H7 (cell line): ENCODE measurements around the gene MBD1. TPM values are rescaled to one million over a fixed set of nuclear protein-coding genes. Genes with fewer than 3 reads are reported as not detected.
"Not testable (repeated sequence)": the region's sequence is repeated elsewhere in the genome, so short reads cannot be mapped to it uniquely, and the experiment has no call there.

Experiments used
- DNase-seq: peaks from one replicate; pipeline ENCODE4 v3.0.0; 2012
- H3K27me3 ChIP-seq: 2 replicates; pipeline ENCODE4 v1.6.0; 2011; ENCODE audit warnings: mild to moderate bottlenecking, low read length; ENCODE audit not compliant: control insufficient read depth, insufficient read depth
- H3K36me3 ChIP-seq: replicated peaks from 2 replicates; pipeline ENCODE4 v1.5.1; 2011; ENCODE audit warnings: low read length; ENCODE audit not compliant: control insufficient read depth, insufficient read depth
- H3K4me3 ChIP-seq: 2 replicates; pipeline ENCODE4 v1.5.1; 2011; ENCODE audit warnings: low read depth, mild to moderate bottlenecking, control low read depth, low read length, moderate library complexity; ENCODE audit not compliant: insufficient read depth
- total RNA-seq: library from RNA; depleted of rRNA; stranded (reverse); fragments of >200 nt; shearing (Covaris generic); gene quantifications from 2 replicates; pipeline ENCODE4 v1.2.3, GENCODE V29; 2014; rRNA removed

The MBD1 gene
- total RNA-seq, 1 experiment from 2014 or later = 57.6 TPM

GRCh38 chr18:50268022-50268747, 13.1 kb downstream of the MBD1 start:
- H3K36me3 ChIP-seq = peaks cover 16% of the 10 kb centered on the region
- peak; percentile 97 for DNase-seq
- peak overlapping the region; percentile 52 for H3K4me3 ChIP-seq

GRCh38 chr18:50266248-50266704, 15.0 kb downstream of the MBD1 start, which contains the start of gene CFAP53:
CFAP53 (minus strand) TSS chr18:50266495; CDS start chr18:50266404, 91 bp downstream.
- Histone ChIP-seq H3K27me3 (no peaks in the 10 kb centered on the region; the same call in 1 of the 2 replicates), H3K36me3 (peaks cover 4% of the 10 kb centered on the region), H3K4me3 (peak within 1 kb of the TSS; percentile 57)
- peak; percentile 98 for DNase-seq

More at GRCh38 chr18:50268022-50268747, 13.1 kb downstream of the MBD1 start:
- no peaks in the 10 kb centered on the region; the same call in 1 of the 2 replicates for H3K27me3 ChIP-seq

- H3K36me3 ChIP-seq = no peaks in the 10 kb centered on the region
- no peaks in the 10 kb centered on the region; the same call in 1 of the 2 replicates for H3K27me3 ChIP-seq
- H3K4me3 ChIP-seq = no peak overlapping the region
- DNase-seq = no peak
Observed at GRCh38 chr18:50262977-50263376, 18.3 kb downstream of the MBD1 start.

- no peaks in the 10 kb centered on the region for H3K27me3 ChIP-seq
- H3K4me3 ChIP-seq = no peak overlapping the region
- no peaks in the 10 kb centered on the region for H3K36me3 ChIP-seq
- no peak for DNase-seq
Observed at GRCh38 chr18:50250935-50251334, 30.4 kb downstream of the MBD1 start.

- no peak overlapping the region for H3K4me3 ChIP-seq
- no peaks in the 10 kb centered on the region for H3K36me3 ChIP-seq
- no peak for DNase-seq
- no peaks in the 10 kb centered on the region for H3K27me3 ChIP-seq
Observed at GRCh38 chr18:50249576-50249975, 31.7 kb downstream of the MBD1 start.

GRCh38 chr18:50247561-50247960, 33.8 kb downstream of the MBD1 start:
- no peak overlapping the region for H3K4me3 ChIP-seq
- no peaks in the 10 kb centered on the region for H3K36me3 ChIP-seq
- no peak for DNase-seq
- H3K27me3 ChIP-seq = no peaks in the 10 kb centered on the region

- H3K4me3 ChIP-seq, DNase-seq, H3K36me3 ChIP-seq, H3K27me3 ChIP-seq: not testable (repeated sequence)
Observed at GRCh38 chr18:50241768-50242167, 39.6 kb downstream of the MBD1 start.

- no peak overlapping the region for H3K4me3 ChIP-seq
- DNase-seq = no peak
- no peaks in the 10 kb centered on the region for H3K36me3 ChIP-seq
- H3K27me3 ChIP-seq = no peaks in the 10 kb centered on the region
Observed at GRCh38 chr18:50240080-50240563, 41.2 kb downstream of the MBD1 start.

GRCh38 chr18:50232419-50232818, 48.9 kb downstream of the MBD1 start:
- H3K4me3 ChIP-seq = no peak overlapping the region

GRCh38 chr18:50231621-50232020, 49.7 kb downstream of the MBD1 start:
- no peaks in the 10 kb centered on the region for H3K36me3 ChIP-seq
- DNase-seq = no peak
- no peaks in the 10 kb centered on the region for H3K27me3 ChIP-seq
- H3K4me3 ChIP-seq = no peak overlapping the region

More at GRCh38 chr18:50232419-50232818, 48.9 kb downstream of the MBD1 start:
- DNase-seq = no peak
- H3K27me3 ChIP-seq = no peaks in the 10 kb centered on the region
- no peaks in the 10 kb centered on the region for H3K36me3 ChIP-seq

- not testable (repeated sequence) for H3K4me3 ChIP-seq, H3K27me3 ChIP-seq, H3K36me3 ChIP-seq, DNase-seq
Observed at GRCh38 chr18:50220249-50220648, 61.1 kb downstream of the MBD1 start.

Other genes with a start within 250 kb of the MBD1 start
- 2.7 and 3.7 TPM in 2 replicates for gene MYO5B, start 86.4 kb downstream of the MBD1 start, total RNA-seq
- gene CFAP53, start 15.0 kb downstream of the MBD1 start, total RNA-seq = 0.33 TPM in 1 of 2 replicates, not detected in the other
- gene CXXC1, start 6.2 kb upstream of the MBD1 start, total RNA-seq = 55.1 and 59.3 TPM in 2 replicates
- 29.2 and 33.9 TPM in 2 replicates for gene SKA1, start 93.5 kb upstream of the MBD1 start, total RNA-seq